AG09319 (cell line): ENCODE measurements around the gene MX1.

Experiments
- DNase-seq: peaks from one replicate; pipeline ENCODE4 v3.0.0-alpha.2; 2010; ENCODE audit warnings: low read depth; ENCODE audit errors: extremely low read depth
- TF ChIP-seq, protein P1 (sequence below): IDR thresholded peaks from 2 replicates; pipeline ENCODE4 v1.5.1; 2011; ENCODE audit warnings: low read depth, mild to moderate bottlenecking, inconsistent platforms, low read length, moderate library complexity

MX1 gene

DNA sequence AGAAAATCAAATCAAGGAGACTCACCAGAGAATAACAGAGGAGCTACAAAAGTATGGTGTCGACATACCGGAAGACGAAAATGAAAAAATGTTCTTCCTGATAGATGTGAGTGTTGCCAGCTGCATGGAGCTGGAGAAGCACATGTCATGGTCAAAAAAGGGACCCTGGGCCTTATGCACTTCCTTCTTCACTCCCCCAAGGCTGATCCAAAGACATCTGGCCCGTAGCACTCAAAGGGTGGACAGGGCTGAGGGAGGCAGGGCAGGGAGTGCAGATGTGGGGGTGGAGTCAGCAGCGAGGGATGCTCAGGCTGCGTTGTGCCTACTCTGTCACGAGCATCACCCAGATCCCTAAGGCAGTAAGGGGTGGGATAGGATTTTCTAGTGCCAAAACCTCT, 19.4 kb downstream of the MX1 start:
- TF ChIP-seq, protein P1, sequence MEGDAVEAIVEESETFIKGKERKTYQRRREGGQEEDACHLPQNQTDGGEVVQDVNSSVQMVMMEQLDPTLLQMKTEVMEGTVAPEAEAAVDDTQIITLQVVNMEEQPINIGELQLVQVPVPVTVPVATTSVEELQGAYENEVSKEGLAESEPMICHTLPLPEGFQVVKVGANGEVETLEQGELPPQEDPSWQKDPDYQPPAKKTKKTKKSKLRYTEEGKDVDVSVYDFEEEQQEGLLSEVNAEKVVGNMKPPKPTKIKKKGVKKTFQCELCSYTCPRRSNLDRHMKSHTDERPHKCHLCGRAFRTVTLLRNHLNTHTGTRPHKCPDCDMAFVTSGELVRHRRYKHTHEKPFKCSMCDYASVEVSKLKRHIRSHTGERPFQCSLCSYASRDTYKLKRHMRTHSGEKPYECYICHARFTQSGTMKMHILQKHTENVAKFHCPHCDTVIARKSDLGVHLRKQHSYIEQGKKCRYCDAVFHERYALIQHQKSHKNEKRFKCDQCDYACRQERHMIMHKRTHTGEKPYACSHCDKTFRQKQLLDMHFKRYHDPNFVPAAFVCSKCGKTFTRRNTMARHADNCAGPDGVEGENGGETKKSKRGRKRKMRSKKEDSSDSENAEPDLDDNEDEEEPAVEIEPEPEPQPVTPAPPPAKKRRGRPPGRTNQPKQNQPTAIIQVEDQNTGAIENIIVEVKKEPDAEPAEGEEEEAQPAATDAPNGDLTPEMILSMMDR, result no peak
- no peak for DNase-seq

DNA sequence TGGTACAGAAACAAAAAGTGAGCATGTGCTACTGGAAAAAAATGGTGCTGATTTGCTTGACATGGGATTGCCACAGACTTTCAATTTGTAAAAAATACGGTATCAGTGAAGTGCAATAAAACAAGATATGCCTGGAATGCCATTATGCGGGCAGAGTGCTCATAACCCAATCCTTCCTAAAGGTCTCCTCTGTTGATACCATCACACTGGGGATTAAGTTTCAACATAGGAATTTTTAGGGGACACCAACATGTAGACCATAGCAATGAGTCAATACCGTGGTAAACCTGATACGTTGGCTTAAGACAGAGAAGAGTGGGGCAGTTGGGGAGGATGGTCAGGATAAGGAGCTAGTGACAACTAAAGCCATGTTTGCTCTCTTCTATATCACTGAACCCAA, 20.5 kb downstream of the MX1 start:
- TF ChIP-seq, protein P1, result no peak
- no peak for DNase-seq

DNA sequence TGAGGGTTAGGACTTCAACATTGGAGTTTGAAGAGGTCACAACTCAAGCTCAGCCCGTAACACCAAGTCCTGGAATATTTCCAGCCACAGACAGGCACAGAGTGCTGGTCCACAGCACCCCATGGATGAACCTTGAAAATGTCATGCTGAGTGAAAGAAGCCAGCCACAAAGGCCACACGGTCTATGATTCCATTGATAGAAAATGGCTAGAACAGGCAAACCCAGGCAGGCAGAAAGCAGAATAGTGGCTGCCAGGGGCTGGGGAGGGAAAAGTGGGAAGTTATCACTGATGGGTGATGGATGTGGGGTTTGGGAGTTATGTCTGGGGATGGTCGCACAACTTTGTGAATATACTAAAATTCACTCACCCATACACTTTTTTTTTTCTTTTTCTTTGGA, 21.3 kb downstream of the MX1 start:
- DNase-seq, result no peak
- TF ChIP-seq, protein P1, result no peak

- no peak for DNase-seq
- TF ChIP-seq, protein P1, result no peak
Measured at GRCh38 chr21:41449613-41450012, 23.6 kb downstream of the MX1 start.

GRCh38 chr21:41451753-41452676, 26.0 kb downstream of the MX1 start:
- no peak for DNase-seq

DNA sequence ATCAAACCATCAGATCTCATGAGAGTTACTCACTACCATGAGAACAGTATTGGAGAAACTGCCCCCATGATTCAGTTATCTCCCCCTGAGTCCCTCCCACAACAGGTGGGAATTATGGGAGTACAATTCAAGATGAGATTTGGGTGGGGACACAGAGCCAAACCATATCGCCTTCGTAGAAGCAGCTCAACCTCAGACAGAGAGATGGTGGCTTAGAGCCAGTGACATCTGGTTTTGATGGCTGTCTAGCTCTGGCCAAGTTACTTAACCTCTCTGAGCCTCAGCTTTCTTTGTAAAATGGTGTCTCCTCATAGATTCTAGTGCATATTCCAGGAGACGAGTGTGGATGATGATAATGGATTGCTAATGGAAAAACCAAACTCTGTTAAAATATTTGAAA, 27.2 kb downstream of the MX1 start:
- TF ChIP-seq, protein P1, result no peak
- no peak for DNase-seq

More at GRCh38 chr21:41451753-41452676, 26.0 kb downstream of the MX1 start:
- TF ChIP-seq, protein P1, result no peak

GRCh38 chr21:41453761-41454160, 27.7 kb downstream of the MX1 start:
- no peak for DNase-seq
- TF ChIP-seq, protein P1, result no peak
